NCI-H345 treated with DMSO at 0.1 percent for 48 hours (cell line): ENCODE data around the gene SNAP29.
"Not testable (repeated sequence)": the region's sequence is repeated elsewhere in the genome, so short reads cannot be mapped to it uniquely, and the experiment has no call there.

ENCODE experiments used
- DNase-seq: peaks from one replicate; lab custom pipeline; 2025; ENCODE audit not compliant: unreplicated experiment; lab: John Stamatoyannopoulos, UW

SNAP29 gene

GRCh38 chr22:20834206-20834605 lies 24.6 kb upstream of the SNAP29 start:
- DNase-seq, result no peak

- DNase-seq, result no peak
Observed at GRCh38 chr22:20834725-20835124, 24.1 kb upstream of the SNAP29 start.

GRCh38 chr22:20836987-20837823 lies 21.6 kb upstream of the SNAP29 start:
- DNase-seq, result no peak

- DNase-seq, result not testable (repeated sequence)
Observed at GRCh38 chr22:20839354-20839753, 19.5 kb upstream of the SNAP29 start.

GRCh38 chr22:20839837-20840645 lies 18.8 kb upstream of the SNAP29 start:
- DNase-seq, result no peak

GRCh38 chr22:20840646-20841371 lies 18.0 kb upstream of the SNAP29 start:
- no peak for DNase-seq

- no peak for DNase-seq
Observed at GRCh38 chr22:20843501-20843900, 15.3 kb upstream of the SNAP29 start.

- DNase-seq, result no peak
Observed at GRCh38 chr22:20844055-20845037, 14.5 kb upstream of the SNAP29 start.

- no peak for DNase-seq
Observed at GRCh38 chr22:20847318-20847822, 11.4 kb upstream of the SNAP29 start.

GRCh38 chr22:20852076-20852475 lies 6.7 kb upstream of the SNAP29 start:
- no peak for DNase-seq

GRCh38 chr22:20852503-20852902 lies 6.3 kb upstream of the SNAP29 start:
- DNase-seq, result no peak

- no peak for DNase-seq
Observed at GRCh38 chr22:20853236-20853660, 5.6 kb upstream of the SNAP29 start.

- no peak for DNase-seq
Observed at GRCh38 chr22:20857247-20857643, 1.6 kb upstream of the SNAP29 start.

GRCh38 chr22:20857838-20858614 lies 781 bp upstream of the SNAP29 start:
- peak; percentile 36 for DNase-seq

GRCh38 chr22:20859615-20860014 lies 808 bp downstream of the SNAP29 start:
- peak; percentile 2 for DNase-seq

GRCh38 chr22:20862540-20862939 lies 3.7 kb downstream of the SNAP29 start:
- DNase-seq, result no peak

- DNase-seq, result no peak
Observed at GRCh38 chr22:20863366-20863765, 4.6 kb downstream of the SNAP29 start.

- no peak for DNase-seq
Observed at GRCh38 chr22:20864186-20864908, 5.5 kb downstream of the SNAP29 start.

GRCh38 chr22:20865331-20865730 lies 6.5 kb downstream of the SNAP29 start:
- no peak for DNase-seq
